Amniotic stem cell (primary cell): ENCODE measurements around the gene STH.
A peak's percentile ranks its signal among the peaks of the same experiment; 100 is the strongest.
"Not testable (repeated sequence)": the region's sequence is repeated elsewhere in the genome, so short reads cannot be mapped to it uniquely, and the experiment has no call there.

Experiments
- DNase-seq: peaks from one replicate; lab custom pipeline; 2025; lab: John Stamatoyannopoulos, UW

Gene STH

DNA sequence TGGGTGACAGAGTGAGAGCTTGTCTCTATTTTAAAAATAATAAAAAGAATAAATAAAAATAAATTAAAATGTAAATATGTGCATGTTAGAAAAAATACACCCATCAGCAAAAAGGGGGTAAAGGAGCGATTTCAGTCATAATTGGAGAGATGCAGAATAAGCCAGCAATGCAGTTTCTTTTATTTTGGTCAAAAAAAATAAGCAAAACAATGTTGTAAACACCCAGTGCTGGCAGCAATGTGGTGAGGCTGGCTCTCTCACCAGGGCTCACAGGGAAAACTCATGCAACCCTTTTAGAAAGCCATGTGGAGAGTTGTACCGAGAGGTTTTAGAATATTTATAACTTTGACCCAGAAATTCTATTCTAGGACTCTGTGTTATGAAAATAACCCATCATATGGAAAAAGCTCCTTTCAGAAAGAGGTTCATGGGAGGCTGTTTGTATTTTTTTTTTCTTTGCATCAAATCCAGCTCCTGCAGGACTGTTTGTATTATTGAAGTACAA lies 8.5 kb downstream of the STH start:
- DNase-seq, result no peak

DNA sequence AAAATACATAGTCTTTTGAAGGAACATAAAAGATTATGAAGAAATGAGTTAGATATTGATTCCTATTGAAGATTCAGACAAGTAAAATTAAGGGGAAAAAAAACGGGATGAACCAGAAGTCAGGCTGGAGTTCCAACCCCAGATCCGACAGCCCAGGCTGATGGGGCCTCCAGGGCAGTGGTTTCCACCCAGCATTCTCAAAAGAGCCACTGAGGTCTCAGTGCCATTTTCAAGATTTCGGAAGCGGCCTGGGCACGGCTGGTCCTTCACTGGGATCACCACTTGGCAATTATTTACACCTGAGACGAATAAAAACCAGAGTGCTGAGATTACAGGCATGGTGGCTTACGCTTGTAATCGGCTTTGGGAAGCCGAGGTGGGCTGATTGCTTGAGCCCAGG lies 9.5 kb downstream of the STH start:
- DNase-seq, result no peak

DNA sequence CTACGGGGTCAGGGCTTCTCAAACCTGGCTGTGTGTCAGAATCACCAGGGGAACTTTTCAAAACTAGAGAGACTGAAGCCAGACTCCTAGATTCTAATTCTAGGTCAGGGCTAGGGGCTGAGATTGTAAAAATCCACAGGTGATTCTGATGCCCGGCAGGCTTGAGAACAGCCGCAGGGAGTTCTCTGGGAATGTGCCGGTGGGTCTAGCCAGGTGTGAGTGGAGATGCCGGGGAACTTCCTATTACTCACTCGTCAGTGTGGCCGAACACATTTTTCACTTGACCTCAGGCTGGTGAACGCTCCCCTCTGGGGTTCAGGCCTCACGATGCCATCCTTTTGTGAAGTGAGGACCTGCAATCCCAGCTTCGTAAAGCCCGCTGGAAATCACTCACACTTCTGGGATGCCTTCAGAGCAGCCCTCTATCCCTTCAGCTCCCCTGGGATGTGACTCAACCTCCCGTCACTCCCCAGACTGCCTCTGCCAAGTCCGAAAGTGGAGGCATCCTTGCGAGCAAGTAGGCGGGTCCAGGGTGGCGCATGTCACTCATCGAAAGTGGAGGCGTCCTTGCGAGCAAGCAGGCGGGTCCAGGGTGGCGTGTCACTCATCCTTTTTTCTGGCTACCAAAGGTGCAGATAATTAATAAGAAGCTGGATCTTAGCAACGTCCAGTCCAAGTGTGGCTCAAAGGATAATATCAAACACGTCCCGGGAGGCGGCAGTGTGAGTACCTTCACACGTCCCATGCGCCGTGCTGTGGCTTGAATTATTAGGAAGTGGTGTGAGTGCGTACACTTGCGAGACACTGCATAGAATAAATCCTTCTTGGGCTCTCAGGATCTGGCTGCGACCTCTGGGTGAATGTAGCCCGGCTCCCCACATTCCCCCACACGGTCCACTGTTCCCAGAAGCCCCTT lies 10.9 kb downstream of the STH start:
- DNase-seq, result no peak

DNA sequence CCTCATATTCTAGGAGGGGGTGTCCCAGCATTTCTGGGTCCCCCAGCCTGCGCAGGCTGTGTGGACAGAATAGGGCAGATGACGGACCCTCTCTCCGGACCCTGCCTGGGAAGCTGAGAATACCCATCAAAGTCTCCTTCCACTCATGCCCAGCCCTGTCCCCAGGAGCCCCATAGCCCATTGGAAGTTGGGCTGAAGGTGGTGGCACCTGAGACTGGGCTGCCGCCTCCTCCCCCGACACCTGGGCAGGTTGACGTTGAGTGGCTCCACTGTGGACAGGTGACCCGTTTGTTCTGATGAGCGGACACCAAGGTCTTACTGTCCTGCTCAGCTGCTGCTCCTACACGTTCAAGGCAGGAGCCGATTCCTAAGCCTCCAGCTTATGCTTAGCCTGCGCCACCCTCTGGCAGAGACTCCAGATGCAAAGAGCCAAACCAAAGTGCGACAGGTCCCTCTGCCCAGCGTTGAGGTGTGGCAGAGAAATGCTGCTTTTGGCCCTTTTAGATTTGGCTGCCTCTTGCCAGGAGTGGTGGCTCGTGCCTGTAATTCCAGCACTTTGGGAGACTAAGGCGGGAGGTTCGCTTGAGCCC lies 11.6 kb downstream of the STH start:
- no peak for DNase-seq

DNA sequence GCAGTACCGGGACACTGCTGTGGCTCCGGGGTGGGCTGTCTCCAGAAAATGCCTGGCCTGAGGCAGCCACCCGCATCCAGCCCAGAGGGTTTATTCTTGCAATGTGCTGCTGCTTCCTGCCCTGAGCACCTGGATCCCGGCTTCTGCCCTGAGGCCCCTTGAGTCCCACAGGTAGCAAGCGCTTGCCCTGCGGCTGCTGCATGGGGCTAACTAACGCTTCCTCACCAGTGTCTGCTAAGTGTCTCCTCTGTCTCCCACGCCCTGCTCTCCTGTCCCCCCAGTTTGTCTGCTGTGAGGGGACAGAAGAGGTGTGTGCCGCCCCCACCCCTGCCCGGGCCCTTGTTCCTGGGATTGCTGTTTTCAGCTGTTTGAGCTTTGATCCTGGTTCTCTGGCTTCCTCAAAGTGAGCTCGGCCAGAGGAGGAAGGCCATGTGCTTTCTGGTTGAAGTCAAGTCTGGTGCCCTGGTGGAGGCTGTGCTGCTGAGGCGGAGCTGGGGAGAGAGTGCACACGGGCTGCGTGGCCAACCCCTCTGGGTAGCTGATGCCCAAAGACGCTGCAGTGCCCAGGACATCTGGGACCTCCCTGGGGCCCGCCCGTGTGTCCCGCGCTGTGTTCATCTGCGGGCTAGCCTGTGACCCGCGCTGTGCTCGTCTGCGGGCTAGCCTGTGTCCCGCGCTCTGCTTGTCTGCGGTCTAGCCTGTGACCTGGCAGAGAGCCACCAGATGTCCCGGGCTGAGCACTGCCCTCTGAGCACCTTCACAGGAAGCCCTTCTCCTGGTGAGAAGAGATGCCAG lies 12.9 kb downstream of the STH start:
- no peak for DNase-seq

DNA sequence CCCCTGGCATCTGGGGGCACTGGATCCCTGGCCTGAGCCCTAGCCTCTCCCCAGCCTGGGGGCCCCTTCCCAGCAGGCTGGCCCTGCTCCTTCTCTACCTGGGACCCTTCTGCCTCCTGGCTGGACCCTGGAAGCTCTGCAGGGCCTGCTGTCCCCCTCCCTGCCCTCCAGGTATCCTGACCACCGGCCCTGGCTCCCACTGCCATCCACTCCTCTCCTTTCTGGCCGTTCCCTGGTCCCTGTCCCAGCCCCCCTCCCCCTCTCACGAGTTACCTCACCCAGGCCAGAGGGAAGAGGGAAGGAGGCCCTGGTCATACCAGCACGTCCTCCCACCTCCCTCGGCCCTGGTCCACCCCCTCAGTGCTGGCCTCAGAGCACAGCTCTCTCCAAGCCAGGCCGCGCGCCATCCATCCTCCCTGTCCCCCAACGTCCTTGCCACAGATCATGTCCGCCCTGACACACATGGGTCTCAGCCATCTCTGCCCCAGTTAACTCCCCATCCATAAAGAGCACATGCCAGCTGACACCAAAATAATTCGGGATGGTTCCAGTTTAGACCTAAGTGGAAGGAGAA lies 13.5 kb downstream of the STH start:
- DNase-seq, result no peak

DNA sequence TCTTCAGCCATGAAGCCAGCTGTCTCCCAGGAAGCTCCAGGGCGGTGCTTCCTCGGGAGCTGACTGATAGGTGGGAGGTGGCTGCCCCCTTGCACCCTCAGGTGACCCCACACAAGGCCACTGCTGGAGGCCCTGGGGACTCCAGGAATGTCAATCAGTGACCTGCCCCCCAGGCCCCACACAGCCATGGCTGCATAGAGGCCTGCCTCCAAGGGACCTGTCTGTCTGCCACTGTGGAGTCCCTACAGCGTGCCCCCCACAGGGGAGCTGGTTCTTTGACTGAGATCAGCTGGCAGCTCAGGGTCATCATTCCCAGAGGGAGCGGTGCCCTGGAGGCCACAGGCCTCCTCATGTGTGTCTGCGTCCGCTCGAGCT lies 14.1 kb downstream of the STH start:
- no peak for DNase-seq

DNA sequence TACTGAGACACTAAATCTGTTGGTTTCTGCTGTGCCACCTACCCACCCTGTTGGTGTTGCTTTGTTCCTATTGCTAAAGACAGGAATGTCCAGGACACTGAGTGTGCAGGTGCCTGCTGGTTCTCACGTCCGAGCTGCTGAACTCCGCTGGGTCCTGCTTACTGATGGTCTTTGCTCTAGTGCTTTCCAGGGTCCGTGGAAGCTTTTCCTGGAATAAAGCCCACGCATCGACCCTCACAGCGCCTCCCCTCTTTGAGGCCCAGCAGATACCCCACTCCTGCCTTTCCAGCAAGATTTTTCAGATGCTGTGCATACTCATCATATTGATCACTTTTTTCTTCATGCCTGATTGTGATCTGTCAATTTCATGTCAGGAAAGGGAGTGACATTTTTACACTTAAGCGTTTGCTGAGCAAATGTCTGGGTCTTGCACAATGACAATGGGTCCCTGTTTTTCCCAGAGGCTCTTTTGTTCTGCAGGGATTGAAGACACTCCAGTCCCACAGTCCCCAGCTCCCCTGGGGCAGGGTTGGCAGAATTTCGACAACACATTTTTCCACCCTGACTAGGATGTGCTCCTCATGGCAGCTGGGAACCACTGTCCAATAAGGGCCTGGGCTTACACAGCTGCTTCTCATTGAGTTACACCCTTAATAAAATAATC lies 14.6 kb downstream of the STH start:
- DNase-seq, result peak; percentile 16

DNA sequence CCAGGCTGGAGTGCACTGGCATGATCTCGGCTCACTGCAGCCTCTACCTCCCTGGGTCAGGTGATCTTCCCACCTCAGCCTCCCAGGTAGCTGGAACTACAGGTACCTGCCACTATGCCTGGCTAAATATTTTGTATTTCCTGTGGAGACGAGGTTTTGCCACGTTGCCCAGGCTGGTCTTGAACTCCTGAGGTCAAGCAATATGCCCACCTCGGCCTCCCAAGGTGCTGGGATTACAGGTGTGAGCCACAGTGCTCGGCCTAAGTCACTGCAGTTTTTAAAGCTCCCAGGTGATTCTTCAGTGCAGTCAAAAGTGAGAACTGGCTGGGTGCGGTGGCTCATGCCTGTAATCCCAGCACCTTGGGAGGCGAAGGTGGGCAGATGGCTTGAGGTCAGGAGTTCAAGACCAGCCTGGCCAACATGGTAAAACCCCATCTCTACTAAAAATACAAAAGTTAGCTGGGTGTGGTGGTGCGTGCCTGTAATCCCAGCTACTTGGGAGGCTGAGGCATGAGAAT lies 20.4 kb downstream of the STH start:
- DNase-seq, result not testable (repeated sequence)

DNA sequence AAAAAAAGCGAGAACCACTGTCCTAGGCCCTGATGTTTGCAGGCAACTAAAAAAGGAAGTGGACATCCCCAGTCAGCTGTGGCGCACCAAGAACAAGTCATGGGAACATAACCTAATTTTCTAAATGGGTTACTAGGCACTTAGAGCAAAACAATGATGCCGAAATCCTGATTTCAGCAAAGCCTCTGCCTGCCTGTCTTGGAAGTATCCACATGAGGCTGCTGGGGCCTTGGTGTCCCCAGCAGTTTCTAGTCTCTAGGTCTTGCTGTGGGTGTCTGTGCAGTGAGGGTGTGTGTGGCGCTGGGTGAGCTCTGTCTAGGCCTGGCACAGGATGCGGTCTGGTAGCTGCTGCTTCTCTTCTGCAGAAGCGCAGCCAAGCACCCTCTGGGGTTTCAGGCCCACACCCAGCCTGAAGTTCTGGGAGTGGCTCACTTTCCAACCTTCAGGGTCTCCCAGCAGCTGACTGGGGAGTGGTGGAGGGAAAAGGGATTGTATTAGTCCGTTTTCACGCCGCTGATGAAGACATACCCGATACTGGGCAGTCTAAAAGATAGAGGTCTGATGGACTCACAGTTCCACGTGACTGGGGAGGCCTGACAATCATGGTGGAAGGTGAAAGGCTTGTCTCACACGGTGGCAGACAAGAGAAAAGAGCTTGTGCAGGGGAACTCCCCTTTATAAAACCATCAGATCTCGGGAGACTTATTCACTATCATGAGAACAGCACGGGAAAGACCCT lies 21.1 kb downstream of the STH start:
- no peak for DNase-seq

DNA sequence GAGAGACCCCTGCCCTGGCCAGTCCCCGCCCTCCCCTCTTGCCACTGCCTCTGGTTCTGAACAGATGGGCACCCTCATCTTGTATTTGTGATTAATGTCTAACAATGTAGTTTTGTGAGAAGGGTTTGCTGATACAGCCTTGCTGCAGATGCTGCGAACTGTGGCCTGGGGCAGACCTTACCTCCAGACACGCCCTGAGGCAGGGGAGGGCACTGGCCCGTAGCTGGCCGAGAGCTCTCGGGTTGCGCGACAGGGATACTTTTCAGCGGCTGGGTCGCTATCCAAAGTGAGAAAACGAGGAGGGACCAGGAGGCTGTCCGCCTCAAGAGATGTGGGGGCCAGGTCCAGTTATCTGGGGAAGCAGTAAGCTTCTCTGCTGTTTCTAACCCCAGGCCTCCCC lies 21.9 kb downstream of the STH start:
- DNase-seq, result no peak

DNA sequence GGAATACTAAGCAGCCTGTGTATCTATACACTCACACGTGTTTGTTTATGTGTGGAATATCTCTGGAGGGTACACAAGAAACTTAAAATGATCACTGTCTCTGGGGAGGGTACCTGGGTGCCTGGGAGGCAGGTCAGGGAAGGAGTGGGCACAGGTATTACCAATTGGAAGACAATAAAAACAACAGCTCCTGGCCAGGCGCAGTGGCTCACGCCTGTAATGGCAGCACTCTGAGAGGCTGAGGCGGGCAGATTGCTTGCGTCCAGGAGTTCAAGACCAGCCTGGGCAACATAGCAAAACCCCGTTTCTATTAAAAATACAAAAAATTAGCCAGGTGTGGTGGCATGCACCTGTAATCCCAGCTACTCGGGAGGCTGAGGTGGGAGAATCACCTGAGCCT lies 24.3 kb downstream of the STH start:
- not testable (repeated sequence) for DNase-seq

DNA sequence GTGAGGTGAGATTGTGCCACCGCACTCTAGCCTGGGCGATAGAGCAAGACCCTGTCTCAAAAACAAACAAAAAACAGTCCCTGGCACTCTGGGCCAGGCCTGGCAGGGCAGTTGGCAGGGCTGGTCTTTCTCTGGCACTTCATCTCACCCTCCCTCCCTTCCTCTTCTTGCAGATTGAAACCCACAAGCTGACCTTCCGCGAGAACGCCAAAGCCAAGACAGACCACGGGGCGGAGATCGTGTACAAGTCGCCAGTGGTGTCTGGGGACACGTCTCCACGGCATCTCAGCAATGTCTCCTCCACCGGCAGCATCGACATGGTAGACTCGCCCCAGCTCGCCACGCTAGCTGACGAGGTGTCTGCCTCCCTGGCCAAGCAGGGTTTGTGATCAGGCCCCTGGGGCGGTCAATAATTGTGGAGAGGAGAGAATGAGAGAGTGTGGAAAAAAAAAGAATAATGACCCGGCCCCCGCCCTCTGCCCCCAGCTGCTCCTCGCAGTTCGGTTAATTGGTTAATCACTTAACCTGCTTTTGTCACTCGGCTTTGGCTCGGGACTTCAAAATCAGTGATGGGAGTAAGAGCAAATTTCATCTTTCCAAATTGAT lies 24.8 kb downstream of the STH start:
- no peak for DNase-seq

DNA sequence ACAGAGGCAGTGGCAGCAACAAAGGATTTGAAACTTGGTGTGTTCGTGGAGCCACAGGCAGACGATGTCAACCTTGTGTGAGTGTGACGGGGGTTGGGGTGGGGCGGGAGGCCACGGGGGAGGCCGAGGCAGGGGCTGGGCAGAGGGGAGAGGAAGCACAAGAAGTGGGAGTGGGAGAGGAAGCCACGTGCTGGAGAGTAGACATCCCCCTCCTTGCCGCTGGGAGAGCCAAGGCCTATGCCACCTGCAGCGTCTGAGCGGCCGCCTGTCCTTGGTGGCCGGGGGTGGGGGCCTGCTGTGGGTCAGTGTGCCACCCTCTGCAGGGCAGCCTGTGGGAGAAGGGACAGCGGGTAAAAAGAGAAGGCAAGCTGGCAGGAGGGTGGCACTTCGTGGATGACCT lies 25.5 kb downstream of the STH start:
- no peak for DNase-seq

DNA sequence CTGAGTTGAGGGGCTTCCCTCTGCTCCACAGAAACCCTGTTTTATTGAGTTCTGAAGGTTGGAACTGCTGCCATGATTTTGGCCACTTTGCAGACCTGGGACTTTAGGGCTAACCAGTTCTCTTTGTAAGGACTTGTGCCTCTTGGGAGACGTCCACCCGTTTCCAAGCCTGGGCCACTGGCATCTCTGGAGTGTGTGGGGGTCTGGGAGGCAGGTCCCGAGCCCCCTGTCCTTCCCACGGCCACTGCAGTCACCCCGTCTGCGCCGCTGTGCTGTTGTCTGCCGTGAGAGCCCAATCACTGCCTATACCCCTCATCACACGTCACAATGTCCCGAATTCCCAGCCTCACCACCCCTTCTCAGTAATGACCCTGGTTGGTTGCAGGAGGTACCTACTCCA lies 26.0 kb downstream of the STH start:
- DNase-seq, result no peak

DNA sequence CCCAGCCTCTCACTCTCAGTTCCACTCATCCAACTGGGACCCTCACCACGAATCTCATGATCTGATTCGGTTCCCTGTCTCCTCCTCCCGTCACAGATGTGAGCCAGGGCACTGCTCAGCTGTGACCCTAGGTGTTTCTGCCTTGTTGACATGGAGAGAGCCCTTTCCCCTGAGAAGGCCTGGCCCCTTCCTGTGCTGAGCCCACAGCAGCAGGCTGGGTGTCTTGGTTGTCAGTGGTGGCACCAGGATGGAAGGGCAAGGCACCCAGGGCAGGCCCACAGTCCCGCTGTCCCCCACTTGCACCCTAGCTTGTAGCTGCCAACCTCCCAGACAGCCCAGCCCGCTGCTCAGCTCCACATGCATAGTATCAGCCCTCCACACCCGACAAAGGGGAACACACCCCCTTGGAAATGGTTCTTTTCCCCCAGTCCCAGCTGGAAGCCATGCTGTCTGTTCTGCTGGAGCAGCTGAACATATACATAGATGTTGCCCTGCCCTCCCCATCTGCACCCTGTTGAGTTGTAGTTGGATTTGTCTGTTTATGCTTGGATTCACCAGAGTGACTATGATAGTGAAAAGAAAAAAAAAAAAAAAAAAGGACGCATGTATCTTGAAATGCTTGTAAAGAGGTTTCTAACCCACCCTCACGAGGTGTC lies 26.6 kb downstream of the STH start:
- DNase-seq, result no peak

DNA sequence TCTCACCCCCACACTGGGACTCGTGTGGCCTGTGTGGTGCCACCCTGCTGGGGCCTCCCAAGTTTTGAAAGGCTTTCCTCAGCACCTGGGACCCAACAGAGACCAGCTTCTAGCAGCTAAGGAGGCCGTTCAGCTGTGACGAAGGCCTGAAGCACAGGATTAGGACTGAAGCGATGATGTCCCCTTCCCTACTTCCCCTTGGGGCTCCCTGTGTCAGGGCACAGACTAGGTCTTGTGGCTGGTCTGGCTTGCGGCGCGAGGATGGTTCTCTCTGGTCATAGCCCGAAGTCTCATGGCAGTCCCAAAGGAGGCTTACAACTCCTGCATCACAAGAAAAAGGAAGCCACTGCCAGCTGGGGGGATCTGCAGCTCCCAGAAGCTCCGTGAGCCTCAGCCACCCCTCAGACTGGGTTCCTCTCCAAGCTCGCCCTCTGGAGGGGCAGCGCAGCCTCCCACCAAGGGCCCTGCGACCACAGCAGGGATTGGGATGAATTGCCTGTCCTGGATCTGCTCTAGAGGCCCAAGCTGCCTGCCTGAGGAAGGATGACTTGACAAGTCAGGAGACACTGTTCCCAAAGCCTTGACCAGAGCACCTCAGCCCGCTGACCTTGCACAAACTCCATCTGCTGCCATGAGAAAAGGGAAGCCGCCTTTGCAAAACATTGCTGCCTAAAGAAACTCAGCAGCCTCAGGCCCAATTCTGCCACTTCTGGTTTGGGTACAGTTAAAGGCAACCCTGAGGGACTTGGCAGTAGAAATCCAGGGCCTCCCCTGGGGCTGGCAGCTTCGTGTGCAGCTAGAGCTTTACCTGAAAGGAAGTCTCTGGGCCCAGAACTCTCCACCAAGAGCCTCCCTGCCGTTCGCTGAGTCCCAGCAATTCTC lies 27.4 kb downstream of the STH start:
- DNase-seq, result no peak

DNA sequence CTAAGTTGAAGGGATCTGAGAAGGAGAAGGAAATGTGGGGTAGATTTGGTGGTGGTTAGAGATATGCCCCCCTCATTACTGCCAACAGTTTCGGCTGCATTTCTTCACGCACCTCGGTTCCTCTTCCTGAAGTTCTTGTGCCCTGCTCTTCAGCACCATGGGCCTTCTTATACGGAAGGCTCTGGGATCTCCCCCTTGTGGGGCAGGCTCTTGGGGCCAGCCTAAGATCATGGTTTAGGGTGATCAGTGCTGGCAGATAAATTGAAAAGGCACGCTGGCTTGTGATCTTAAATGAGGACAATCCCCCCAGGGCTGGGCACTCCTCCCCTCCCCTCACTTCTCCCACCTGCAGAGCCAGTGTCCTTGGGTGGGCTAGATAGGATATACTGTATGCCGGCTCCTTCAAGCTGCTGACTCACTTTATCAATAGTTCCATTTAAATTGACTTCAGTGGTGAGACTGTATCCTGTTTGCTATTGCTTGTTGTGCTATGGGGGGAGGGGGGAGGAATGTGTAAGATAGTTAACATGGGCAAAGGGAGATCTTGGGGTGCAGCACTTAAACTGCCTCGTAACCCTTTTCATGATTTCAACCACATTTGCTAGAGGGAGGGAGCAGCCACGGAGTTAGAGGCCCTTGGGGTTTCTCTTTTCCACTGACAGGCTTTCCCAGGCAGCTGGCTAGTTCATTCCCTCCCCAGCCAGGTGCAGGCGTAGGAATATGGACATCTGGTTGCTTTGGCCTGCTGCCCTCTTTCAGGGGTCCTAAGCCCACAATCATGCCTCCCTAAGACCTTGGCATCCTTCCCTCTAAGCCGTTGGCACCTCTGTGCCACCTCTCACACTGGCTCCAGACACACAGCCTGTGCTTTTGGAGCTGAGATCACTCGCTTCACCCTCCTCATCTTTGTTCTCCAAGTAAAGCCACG lies 28.3 kb downstream of the STH start:
- DNase-seq, result no peak
